ENCODE data around the gene EEIG1. TPM values are rescaled to one million over a fixed set of nuclear protein-coding genes. Genes with fewer than 3 reads are reported as not detected.

The EEIG1 gene
- total RNA-seq, 1 experiment from 2014 or later = 2.9 TPM

GRCh38 chr9:127959841-127960409 lies 20.9 kb downstream of the EEIG1 start:
- no peak for DNase-seq (ENCODE audit: low read depth)

- no peak for DNase-seq (ENCODE audit: low read depth)
Observed at GRCh38 chr9:127959398-127959797, 21.4 kb downstream of the EEIG1 start.

- no peak for DNase-seq (ENCODE audit: low read depth)
Observed at GRCh38 chr9:127958728-127959127, 22.1 kb downstream of the EEIG1 start.

DNA sequence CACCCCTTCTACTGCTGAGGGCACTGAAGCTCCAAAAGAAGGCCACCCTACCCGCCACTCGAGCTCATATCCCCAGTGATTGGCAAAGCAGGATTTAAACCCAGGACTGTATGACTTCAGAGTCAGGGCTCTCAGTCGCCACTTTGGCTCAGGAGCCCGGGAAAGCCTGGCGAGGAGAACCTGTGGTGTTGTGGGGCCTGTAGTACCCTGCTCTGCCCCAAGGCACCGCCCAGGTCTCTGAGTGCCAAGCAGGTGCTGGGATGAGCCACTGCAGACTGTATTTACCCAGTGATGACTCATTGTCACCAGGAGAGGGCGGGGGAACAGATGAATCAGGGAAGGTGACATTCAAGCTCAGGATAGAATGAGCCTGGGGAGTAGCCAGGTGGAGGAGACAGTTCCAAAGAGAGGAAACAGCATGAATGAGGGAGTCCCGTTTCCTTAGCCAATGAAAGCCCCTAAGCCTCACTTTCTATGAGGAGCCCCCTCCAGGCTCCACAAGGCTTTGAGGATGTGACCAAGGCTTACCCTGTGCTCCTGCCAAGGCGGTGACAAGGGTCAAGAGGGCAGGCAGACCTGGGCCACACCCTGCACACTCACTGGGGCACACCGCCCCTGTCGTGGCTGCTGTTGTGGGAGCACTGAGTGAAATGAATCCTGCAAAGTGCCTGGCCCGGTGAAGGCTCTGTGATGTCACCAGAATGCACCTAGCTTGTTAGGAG lies 25.3 kb downstream of the EEIG1 start:
- peak; percentile 82 for DNase-seq (ENCODE audit: low read depth)

DNA sequence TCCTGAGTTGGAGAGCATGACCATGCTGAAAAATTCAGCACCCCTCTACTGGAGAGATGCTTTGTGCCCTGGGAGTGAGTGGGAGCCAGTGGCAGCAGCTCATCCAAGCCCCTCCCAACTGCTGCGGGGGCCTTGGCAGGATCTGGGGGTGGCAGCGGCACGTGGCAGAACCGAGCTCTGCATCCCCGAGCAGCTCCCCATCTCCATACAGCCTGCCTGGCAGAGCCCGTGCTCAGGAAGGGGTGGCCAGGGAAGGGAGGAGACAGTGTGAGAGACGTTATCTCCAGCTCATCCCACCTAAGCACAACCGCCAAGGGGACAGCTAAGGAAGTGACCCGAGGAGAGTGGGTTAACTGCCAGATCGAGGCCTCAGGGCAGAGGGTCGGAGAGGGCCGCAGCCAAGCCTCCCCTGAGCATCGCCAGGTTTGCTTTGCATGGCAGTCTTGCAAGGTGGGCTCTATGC lies 25.9 kb downstream of the EEIG1 start:
- no peak for DNase-seq (ENCODE audit: low read depth)

DNA sequence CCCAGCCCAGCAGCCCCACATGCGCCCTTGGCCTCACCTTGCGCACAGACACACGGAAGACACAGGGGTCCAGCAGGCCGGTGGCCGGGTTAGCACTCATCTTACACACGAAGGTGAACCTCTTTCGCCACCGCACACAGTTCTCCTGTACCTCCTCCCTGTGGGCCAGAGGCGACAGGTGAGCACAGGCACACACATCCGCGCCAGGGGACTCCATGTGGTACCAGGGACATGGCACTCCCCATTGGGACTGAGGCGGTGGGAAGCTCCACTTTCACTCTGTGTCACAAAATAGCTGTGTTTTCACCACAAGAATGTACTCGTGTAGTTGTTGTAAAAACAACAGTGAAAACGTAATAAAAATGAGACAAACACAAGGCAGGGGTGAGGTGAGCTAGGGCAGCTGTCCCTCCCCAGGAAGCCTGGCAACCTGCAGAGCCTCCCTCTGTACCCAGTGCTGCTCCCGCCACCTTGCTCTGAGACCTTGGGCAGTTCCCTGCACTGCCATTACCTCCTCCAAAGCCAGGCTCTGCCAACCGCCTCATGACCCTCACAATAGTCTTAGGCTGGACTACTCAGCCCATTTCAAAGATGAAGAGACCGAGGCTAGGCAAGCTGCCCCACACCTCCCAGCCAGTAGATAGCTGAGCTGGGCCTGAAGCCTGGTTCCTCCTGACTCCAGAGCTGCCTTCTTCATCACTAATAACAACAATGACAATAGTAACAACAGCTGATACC lies 26.9 kb downstream of the EEIG1 start:
- DNase-seq (ENCODE audit: low read depth) = no peak

- DNase-seq (ENCODE audit: low read depth) = no peak
Observed at GRCh38 chr9:127953154-127953553, 27.6 kb downstream of the EEIG1 start.

GRCh38 chr9:127950513-127951289 lies 30.1 kb downstream of the EEIG1 start:
- DNase-seq (ENCODE audit: low read depth) = no peak

DNA sequence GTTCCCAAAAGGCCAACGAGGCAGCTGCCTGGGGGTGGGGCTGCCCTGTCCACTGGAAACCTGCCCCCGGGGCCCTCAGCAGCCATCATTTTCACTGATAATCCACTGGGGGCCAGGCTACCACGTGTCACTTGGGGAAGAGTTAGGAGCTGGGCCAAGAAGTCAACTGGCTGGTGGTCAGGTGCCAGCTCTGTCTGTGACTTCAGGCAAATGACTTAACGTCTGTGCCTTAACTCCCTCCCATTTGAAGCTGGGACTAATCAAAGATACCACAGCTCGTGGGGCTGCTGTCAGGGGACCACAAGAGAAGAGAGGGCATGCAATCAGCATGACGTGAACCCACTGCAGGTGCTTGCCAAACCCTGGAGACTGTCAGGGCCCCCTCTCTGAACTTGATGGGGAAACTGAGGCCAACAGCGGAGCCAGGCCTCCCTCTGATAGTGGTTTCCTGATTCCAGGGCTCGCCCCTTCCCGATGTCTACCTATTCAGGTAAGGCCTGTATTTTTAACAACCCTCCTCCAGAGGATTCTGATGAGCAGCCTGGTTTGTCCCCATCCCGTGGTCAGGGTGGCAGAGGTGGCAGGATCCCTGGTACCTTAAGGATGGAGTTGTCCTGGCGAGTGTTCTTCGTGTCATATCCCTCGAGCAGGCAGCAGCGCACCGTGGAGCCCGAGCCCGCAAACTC lies 30.8 kb downstream of the EEIG1 start:
- no peak for DNase-seq (ENCODE audit: low read depth)

DNA sequence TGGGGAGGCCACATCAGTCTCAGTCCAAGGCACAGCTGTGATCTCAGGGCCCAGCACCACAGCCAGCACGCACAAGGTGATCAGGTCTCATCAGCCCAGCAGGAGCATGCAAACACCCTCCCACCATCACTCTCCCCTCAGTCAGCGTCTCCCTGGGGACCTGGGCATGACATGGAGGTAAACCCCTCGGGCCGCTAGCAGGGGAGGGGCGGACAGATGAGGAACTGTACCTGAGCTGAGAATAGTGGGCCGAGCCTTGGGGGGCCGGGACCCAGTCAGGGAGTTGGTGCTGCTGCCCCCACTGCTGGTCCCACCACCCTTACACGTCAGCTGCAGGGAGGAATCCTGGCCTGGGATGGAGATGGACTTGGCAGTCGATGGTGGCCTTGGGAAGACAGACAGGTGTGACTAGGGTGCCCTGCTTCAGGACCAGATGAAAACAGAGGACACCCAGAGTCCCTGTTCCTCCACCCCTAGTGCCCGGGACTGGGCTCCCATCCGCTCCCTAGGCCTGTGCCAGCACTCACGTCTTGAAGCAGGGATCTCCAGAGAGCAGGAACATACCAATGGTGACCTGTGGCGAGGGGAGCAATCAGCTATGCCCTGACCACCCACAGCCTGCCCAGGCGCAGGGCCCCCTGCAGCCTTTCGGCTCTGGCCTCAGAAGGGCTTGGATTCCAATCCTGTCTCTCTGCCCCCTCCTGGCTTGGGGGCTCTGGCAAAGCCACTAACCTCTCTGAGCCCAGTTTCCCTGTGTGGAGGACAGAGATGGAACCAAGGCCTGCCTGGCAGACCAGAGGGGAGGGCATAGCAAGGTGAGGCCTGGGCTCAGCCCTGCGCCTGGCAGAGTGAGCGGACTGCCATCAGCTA lies 32.7 kb downstream of the EEIG1 start:
- DNase-seq (ENCODE audit: low read depth) = no peak

DNA sequence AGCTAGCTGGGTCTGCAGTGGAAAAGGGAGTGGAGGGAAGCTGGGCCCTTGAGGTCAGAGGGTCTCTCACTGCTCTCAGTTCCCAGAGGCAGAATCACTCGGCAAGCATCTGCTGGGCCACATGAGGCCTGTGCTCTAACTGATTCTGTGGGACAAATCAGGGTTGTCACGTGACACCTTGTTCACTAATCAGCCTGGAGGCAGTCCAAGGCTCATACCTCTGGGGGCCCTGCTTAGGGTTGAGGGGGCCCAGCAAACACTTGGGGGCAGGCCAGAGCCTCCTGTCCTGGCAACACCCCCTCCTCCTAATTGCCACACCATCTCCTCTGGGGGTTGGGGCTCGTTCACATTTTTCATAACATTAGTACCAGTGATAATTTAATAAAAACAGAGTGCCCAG lies 34.1 kb downstream of the EEIG1 start:
- no peak for DNase-seq (ENCODE audit: low read depth)

GRCh38 chr9:127945942-127946341 lies 34.8 kb downstream of the EEIG1 start:
- no peak for DNase-seq (ENCODE audit: low read depth)

GRCh38 chr9:127945338-127945737 lies 35.5 kb downstream of the EEIG1 start:
- no peak for DNase-seq (ENCODE audit: low read depth)

DNA sequence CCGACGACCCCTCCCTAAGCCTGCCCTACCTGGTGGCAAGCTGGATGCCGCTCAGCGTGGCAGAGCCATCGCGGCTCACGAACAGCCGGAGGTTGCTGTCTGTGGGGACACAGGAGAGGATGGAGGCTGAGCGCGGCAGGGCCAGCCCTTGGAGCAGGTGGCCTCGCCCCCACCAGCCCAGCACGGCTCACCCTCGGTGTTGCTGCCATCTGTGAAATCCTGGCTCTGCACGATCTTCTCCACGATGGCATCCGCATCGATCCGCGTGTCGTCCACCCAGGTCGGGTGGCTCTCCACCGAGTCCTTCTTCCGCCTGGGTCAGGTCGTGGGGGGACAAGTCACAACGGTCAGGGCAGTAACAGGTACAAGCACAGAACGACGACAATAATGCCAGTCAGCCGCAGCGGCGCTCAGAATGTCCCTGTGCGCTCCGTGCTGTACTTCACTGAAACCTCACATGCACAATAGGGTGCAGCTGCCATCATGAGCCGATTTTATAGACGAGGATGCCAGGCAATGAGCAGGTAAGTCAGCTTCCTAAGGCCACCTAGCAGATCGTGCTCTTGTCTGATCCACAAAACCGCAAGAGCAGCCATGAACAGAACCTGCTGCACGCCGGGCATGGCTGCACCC lies 36.1 kb downstream of the EEIG1 start:
- no peak for DNase-seq (ENCODE audit: low read depth)

- DNase-seq (ENCODE audit: low read depth) = peak; percentile 90
Observed at GRCh38 chr9:127943731-127944144, 37.1 kb downstream of the EEIG1 start.

- no peak for DNase-seq (ENCODE audit: low read depth)
Observed at GRCh38 chr9:127943011-127943662, 37.7 kb downstream of the EEIG1 start.

DNA sequence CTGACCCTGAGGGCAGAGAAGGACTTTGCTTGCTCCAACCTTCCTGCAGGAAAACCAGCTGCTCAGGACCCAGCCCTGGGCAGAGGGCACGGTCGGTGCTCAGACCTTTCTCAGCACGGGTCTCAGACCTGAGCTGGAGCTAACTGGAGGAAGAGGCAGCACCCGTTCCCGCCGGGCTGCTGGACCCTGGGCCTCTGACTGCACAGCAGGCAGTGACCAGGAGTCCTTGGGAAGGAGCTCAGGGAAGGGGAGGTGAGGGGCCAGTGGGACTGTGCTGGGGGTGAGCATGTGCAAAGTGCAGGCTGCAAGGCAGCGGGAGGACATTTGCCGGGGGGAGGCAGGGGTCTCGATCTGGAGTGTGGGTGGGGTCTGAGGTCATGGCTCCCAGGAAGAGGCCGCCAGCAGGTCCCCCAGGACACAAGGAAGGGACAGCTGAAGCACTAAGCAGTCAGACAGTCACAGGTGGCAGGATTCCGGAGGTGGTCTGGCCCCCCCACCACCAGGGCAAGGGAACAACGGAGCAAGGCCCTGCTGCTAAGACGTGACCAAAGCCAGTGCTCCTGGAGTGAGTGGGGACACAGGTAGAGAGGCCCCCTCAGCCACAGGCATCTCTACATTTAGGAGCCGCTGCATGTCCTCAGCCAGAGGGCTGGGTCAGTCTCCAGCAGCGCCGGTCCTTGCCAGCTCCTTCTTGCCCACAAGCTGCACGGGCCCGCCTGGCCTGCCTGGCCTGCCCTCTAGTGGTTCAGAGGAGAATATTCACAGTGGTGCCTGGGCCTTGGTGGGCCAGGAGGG lies 38.4 kb downstream of the EEIG1 start:
- peak; percentile 77 for DNase-seq (ENCODE audit: low read depth)

GRCh38 chr9:127941961-127942215 lies 38.9 kb downstream of the EEIG1 start:
- DNase-seq (ENCODE audit: low read depth) = no peak
